DND-41 (cell line): ENCODE measurements around the gene LRRC8D.

ENCODE experiments used
- ATAC-seq: fragments of 200-7000 bp; cut with Tn5 transposase; 3 replicates; pipeline ENCODE4 v1.9.1; 2021; ENCODE audit warnings: low read depth; ENCODE audit not compliant: insufficient read depth
- DNase-seq: peaks from one replicate; pipeline ENCODE4 v3.0.0-alpha.2; 2020
- H2AFZ ChIP-seq: 2 replicates; pipeline ENCODE4 v1.6.0; 2012; ENCODE audit warnings: low read depth, low read length
- H3K27ac ChIP-seq: 2 replicates; pipeline ENCODE4 v1.5.1; 2012; ENCODE audit warnings: low read length, inconsistent platforms
- H3K27me3 ChIP-seq: fragments of 200-600 bp; sonication (generic); 2 replicates; pipeline ENCODE4 v1.6.0; 2012; ENCODE audit warnings: low read length, mild to moderate bottlenecking, inconsistent platforms; ENCODE audit not compliant: insufficient read depth, poor library complexity
- H3K36me3 ChIP-seq: 2 replicates; pipeline ENCODE4 v1.5.1; 2012; ENCODE audit warnings: low read length, inconsistent platforms; ENCODE audit not compliant: insufficient read depth
- H3K4me1 ChIP-seq: 2 replicates; pipeline ENCODE4 v1.5.1; 2012; ENCODE audit warnings: mild to moderate bottlenecking, low read length; ENCODE audit not compliant: insufficient read depth
- H3K4me2 ChIP-seq: 2 replicates; pipeline ENCODE4 v1.6.0; 2012; ENCODE audit warnings: mild to moderate bottlenecking, moderate library complexity, low read length, inconsistent platforms; ENCODE audit not compliant: insufficient read depth
- H3K4me3 ChIP-seq, 2 experiments: fragments of 200-600 bp in 1 of 2; shearing (Covaris generic) in 1 of 2; 2 replicates each; pipeline ENCODE4 v1.5.1; 2012 to 2016; ENCODE audit warnings: inconsistent platforms in 2 of 2, low read length in 2 of 2, mild to moderate bottlenecking in 2 of 2, low read depth in 1 of 2, moderate library complexity in 1 of 2
- H3K79me2 ChIP-seq: 2 replicates; pipeline ENCODE4 v1.6.0; 2012; ENCODE audit warnings: low read length, inconsistent platforms; ENCODE audit not compliant: insufficient read depth
- H3K9ac ChIP-seq: 2 replicates; pipeline ENCODE4 v1.6.0; 2012; ENCODE audit warnings: low read depth, mild to moderate bottlenecking, inconsistent platforms, low read length, moderate library complexity
- H3K9me3 ChIP-seq: 2 replicates; pipeline ENCODE4 v1.5.1; 2012; ENCODE audit warnings: low read length, moderate library complexity, mild to moderate bottlenecking, inconsistent platforms; ENCODE audit not compliant: insufficient read depth, severe bottlenecking
- H4K20me1 ChIP-seq: 2 replicates; pipeline ENCODE4 v1.6.0; 2012; ENCODE audit warnings: low read length; ENCODE audit not compliant: insufficient read depth
- CTCF ChIP-seq: IDR thresholded peaks from 2 replicates; pipeline ENCODE4 v1.5.1; 2012; ENCODE audit warnings: borderline replicate concordance, low read length, moderate library complexity, mild to moderate bottlenecking; ENCODE audit not compliant: poor library complexity, severe bottlenecking; ENCODE audit errors: extremely low read depth
- EZH2 ChIP-seq: IDR thresholded peaks from 3 replicates; pipeline ENCODE4 v1.6.1; 2012; ENCODE audit warnings: borderline replicate concordance, low read depth, mild to moderate bottlenecking, moderate library complexity, low read length, inconsistent platforms; ENCODE audit not compliant: severe bottlenecking

Gene LRRC8D

GRCh38 chr1:89936694-89937093 is 115.9 kb downstream of the LRRC8D start:
- Histone ChIP-seq H3K36me3 (peaks cover 44% of the 10 kb centered on the region), H3K27ac (no peak overlapping the region), H3K4me3 (no peak overlapping the region), H2AFZ (no peak overlapping the region), H3K4me2 (no peak overlapping the region), H3K9ac (no peak overlapping the region), H3K9me3 (no peaks in the 10 kb centered on the region), H3K27me3 (no peaks in the 10 kb centered on the region), H3K79me2 (no peaks in the 10 kb centered on the region), H3K4me1 (no peaks in the 10 kb centered on the region), H4K20me1 (no peaks in the 10 kb centered on the region; the same call in 1 of the 2 replicates)
- DNase-seq (no peak), ATAC-seq (no peak)
- no peak for TF ChIP-seq CTCF
- TF ChIP-seq EZH2, result no peak

GRCh38 chr1:89938171-89939055 is 117.6 kb downstream of the LRRC8D start:
- Histone ChIP-seq H2AFZ (no peak overlapping the region), H3K27ac (no peak overlapping the region), H3K9me3 (no peaks in the 10 kb centered on the region), H3K4me3 (no peak overlapping the region), H3K27me3 (no peaks in the 10 kb centered on the region), H3K9ac (no peak overlapping the region), H3K4me1 (no peaks in the 10 kb centered on the region), H4K20me1 (no peaks in the 10 kb centered on the region; the same call in 1 of the 2 replicates), H3K79me2 (no peaks in the 10 kb centered on the region), H3K4me2 (no peak overlapping the region), H3K36me3 (peaks cover 27% of the 10 kb centered on the region)
- TF ChIP-seq EZH2 (no peak), CTCF (no peak)
- DNase-seq (no peak), ATAC-seq (no peak)

GRCh38 chr1:89939059-89939570 is 118.3 kb downstream of the LRRC8D start:
- H3K27me3 ChIP-seq, result no peaks in the 10 kb centered on the region
- H3K9ac ChIP-seq, result no peak overlapping the region
- no peaks in the 10 kb centered on the region for H3K4me1 ChIP-seq
- no peaks in the 10 kb centered on the region for H4K20me1 ChIP-seq
- no peak overlapping the region for H2AFZ ChIP-seq
- H3K4me2 ChIP-seq, result no peak overlapping the region
- H3K9me3 ChIP-seq, result no peaks in the 10 kb centered on the region
- DNase-seq (no peak), ATAC-seq (no peak)
- H3K4me3 ChIP-seq, result no peak overlapping the region
- TF ChIP-seq CTCF, result no peak
- TF ChIP-seq EZH2, result no peak
- H3K27ac ChIP-seq, result no peak overlapping the region
- H3K79me2 ChIP-seq, result no peaks in the 10 kb centered on the region
- H3K36me3 ChIP-seq, result peaks cover 20% of the 10 kb centered on the region
